Activated CD8-positive, alpha-beta memory T cell treated with anti-CD3 and anti-CD28 coated beads, Interleukin-2, amount 50 U/mL, for 1 hour (primary cell): ENCODE measurements around the gene COMT.

Source experiments
- DNase-seq: peaks from one replicate; pipeline ENCODE4 v3.0.0-alpha.2; 2020; ENCODE audit errors: extremely low read depth

COMT gene

GRCh38 chr22:19993926-19994325, 52.4 kb downstream of the COMT start:
- no peak for DNase-seq

GRCh38 chr22:19994851-19995610, 53.5 kb downstream of the COMT start:
- no peak for DNase-seq

GRCh38 chr22:19995611-19996339, 54.2 kb downstream of the COMT start:
- no peak for DNase-seq

GRCh38 chr22:19996694-19997384, 55.3 kb downstream of the COMT start:
- DNase-seq = no peak

GRCh38 chr22:19997561-19998231, 56.1 kb downstream of the COMT start:
- no peak for DNase-seq

- no peak for DNase-seq
Measured at GRCh38 chr22:19998232-19998951, 56.8 kb downstream of the COMT start.

GRCh38 chr22:19998991-19999820, 57.6 kb downstream of the COMT start:
- no peak for DNase-seq

GRCh38 chr22:20000246-20001081, 58.9 kb downstream of the COMT start:
- no peak for DNase-seq

GRCh38 chr22:20001082-20001638, 59.6 kb downstream of the COMT start:
- no peak for DNase-seq

- DNase-seq = no peak
Measured at GRCh38 chr22:20002128-20002527, 60.6 kb downstream of the COMT start.

GRCh38 chr22:20002636-20003035, 61.1 kb downstream of the COMT start:
- DNase-seq = no peak

GRCh38 chr22:20003304-20003703, 61.7 kb downstream of the COMT start:
- no peak for DNase-seq

GRCh38 chr22:20004464-20004863, 62.9 kb downstream of the COMT start:
- DNase-seq = no peak

- no peak for DNase-seq
Measured at GRCh38 chr22:20008221-20008995, 66.8 kb downstream of the COMT start.

GRCh38 chr22:20009018-20009491, 67.5 kb downstream of the COMT start:
- no peak for DNase-seq

- no peak for DNase-seq
Measured at GRCh38 chr22:20009582-20010306, 68.2 kb downstream of the COMT start.

- no peak for DNase-seq
Measured at GRCh38 chr22:20010307-20011122, 68.9 kb downstream of the COMT start.
